Memory B cell (primary cell): Measurements from ENCODE around the gene FNIP2.
"Not testable (repeated sequence)": the region's sequence is repeated elsewhere in the genome, so short reads cannot be mapped to it uniquely, and the experiment has no call there.

ENCODE experiments used
- ATAC-seq: fragments of 150-1000 bp; cut with Tn5 transposase; 2 replicates; pipeline ENCODE4 v1.10.0; 2021; ENCODE audit warnings: low read depth, mild to moderate bottlenecking, moderate library complexity
- DNase-seq, 2 donors: peaks; one replicate each; pipeline ENCODE4 v3.0.0; 2022; ENCODE audit warnings: low spot score in 2 of 2
- H3K27ac Mint-ChIP-seq: one replicate; pipeline ENCODE4 v1.8.0; 2022; ENCODE audit warnings: mild to moderate bottlenecking, moderate library complexity, mixed read lengths
- H3K27me3 Mint-ChIP-seq: one replicate; pipeline ENCODE4 v1.8.0; 2022; ENCODE audit warnings: mixed read lengths
- H3K36me3 Mint-ChIP-seq: one replicate; pipeline ENCODE4 v1.8.0; 2022; ENCODE audit warnings: mild to moderate bottlenecking, mixed read lengths
- H3K4me1 Mint-ChIP-seq: one replicate; pipeline ENCODE4 v1.8.0; 2022; ENCODE audit warnings: mixed read lengths
- H3K4me3 Mint-ChIP-seq: one replicate; pipeline ENCODE4 v1.8.0; 2022; ENCODE audit warnings: mild to moderate bottlenecking, moderate library complexity, mixed read lengths
- H3K9me3 Mint-ChIP-seq: one replicate; pipeline ENCODE4 v1.8.0; 2022; ENCODE audit warnings: mixed read lengths

FNIP2 gene

GRCh38 chr4:158789853-158790252 is 21.0 kb downstream of the FNIP2 start:
- Mint-ChIP-seq H3K27ac (no peak overlapping the region), H3K9me3 (no peaks in the 10 kb centered on the region), H3K4me1 (no peaks in the 10 kb centered on the region), H3K36me3 (no peaks in the 10 kb centered on the region), H3K27me3 (peaks cover 28% of the 10 kb centered on the region), H3K4me3 (no peak overlapping the region)
- ATAC-seq: no peak
- DNase-seq: no peak

DNA sequence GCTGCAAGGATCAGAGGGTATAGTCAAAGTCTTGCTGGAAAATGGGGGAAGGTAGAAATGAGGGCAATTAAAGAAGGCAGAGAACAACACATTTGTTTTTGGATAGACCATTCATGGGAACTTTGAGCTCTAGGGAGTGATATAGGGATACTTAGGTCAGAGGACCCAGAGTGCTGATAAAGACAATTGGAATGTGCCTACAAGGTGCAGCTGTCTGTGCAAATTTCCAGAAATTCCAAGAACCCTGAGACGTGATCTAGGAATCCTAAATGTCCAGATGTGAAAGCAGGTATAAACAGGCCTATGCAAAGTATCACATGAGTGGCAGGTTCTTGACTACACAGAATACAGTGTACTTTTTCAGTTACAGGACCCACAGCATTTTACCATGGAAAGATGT is 24.2 kb downstream of the FNIP2 start:
- DNase-seq (no peak), ATAC-seq (no peak)
- Mint-ChIP-seq H3K27ac (no peak overlapping the region), H3K4me1 (no peaks in the 10 kb centered on the region), H3K4me3 (no peak overlapping the region), H3K9me3 (no peaks in the 10 kb centered on the region), H3K27me3 (peaks cover 20% of the 10 kb centered on the region), H3K36me3 (no peaks in the 10 kb centered on the region)

- not testable (repeated sequence) for H3K36me3 Mint-ChIP-seq, H3K4me1 Mint-ChIP-seq, DNase-seq, H3K4me3 Mint-ChIP-seq, H3K27ac Mint-ChIP-seq, ATAC-seq, H3K9me3 Mint-ChIP-seq
- H3K27me3 Mint-ChIP-seq: peaks cover 20% of the 10 kb centered on the region
Measured at GRCh38 chr4:158793430-158793829, 24.6 kb downstream of the FNIP2 start.

DNA sequence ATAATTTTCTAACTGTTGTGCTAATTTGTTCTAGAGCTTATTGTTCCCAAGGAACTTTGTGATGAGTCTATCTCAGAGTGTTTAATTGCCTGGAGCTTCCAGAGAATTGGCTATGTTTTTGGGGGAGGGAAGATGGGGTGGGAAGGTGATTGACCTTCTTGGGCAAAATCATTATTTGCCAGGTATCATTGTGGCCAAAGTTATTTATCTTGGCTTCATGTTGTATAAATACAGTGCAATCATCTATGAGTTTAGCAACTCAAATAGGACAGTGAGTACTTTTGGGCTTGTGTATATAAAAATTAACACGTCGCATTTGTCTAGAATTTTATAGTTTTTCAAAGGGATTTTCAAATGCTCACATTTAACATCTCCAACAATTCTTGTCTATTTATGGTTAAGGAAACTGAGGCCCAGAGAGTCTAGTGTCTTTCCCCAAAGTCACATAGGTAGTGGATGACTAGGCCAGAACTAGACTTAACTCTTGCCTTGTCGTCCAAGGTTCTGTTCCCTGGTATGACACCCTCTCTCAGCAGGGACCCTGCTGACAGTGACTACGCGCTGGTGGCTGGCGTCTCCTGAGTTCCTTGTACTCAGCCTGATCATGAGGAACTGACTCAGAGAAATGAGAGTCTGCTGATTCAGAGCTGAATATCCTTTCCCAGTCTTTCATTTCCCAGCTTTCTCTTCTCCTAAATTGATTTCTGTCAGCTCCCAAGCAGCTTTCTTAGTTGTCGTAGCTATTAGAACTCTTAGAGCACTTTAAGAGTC is 27.7 kb downstream of the FNIP2 start:
- H3K4me3 Mint-ChIP-seq: no peak overlapping the region
- no peaks in the 10 kb centered on the region for H3K4me1 Mint-ChIP-seq
- H3K36me3 Mint-ChIP-seq: no peaks in the 10 kb centered on the region
- no peak for DNase-seq
- ATAC-seq: no peak
- no peaks in the 10 kb centered on the region for H3K9me3 Mint-ChIP-seq
- H3K27me3 Mint-ChIP-seq: peaks cover 18% of the 10 kb centered on the region
- no peak overlapping the region for H3K27ac Mint-ChIP-seq

DNA sequence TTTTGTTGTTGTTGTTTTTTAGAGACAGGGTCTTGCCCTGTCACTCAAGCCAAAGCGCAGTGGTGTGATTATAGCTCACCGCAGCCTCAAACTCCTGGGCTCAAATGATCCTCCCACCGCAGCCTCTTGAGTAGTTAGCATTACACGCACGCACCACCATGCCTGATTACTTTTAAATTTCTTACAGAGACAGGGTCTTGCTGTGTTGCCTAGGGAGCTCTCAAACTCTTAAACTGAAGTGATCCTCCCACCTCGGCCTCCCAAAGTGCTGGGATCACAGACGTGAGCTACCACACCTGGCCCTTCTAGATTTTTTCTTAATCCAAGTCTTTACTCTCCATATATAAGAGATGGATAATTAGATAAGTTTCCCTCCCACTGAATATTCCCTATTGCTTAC is 29.2 kb downstream of the FNIP2 start:
- Mint-ChIP-seq H3K4me1 (no peaks in the 10 kb centered on the region), H3K27ac (no peak overlapping the region), H3K36me3 (no peaks in the 10 kb centered on the region), H3K9me3 (no peaks in the 10 kb centered on the region), H3K27me3 (peaks cover 17% of the 10 kb centered on the region), H3K4me3 (no peak overlapping the region)
- ATAC-seq (no peak), DNase-seq (no peak)

DNA sequence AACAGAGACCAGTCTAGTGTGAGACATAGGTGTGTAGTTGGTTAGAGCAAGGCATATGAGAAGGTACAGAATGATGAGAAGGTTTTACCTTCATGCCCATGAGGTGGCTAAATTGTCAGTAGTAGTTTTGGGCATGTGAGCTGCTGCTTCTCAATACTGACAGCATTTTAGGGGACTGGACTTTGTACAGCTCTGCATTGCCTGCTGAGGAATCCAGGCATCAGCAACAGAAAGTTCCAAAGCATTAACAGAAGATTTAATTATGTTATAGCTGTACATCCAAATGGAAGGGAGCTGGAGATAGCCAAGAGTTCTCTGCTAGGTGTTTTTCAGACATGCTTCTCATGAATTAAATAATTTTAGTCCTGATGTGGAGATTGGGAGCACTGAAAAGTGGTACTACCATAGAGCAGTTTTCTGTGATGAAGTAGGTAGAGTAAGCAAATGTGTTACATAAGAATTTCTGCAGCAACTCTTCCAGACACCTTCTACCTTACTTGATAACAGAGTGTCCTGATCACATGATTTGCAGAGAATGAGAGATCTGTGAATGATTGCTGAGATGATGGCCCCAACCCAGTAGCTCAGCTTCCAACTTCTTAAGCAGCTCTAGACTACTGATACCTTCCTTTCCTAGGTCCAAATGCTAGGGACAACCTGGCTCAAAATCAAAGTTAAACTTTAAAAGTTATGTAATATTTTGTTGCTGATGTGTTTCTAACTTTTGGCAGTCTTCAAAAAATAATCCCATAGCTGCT is 30.4 kb downstream of the FNIP2 start:
- Mint-ChIP-seq H3K36me3 (no peaks in the 10 kb centered on the region), H3K9me3 (no peaks in the 10 kb centered on the region), H3K27me3 (peaks cover 23% of the 10 kb centered on the region), H3K4me3 (no peak overlapping the region), H3K4me1 (no peaks in the 10 kb centered on the region), H3K27ac (no peak overlapping the region)
- ATAC-seq (no peak), DNase-seq (no peak)

- Mint-ChIP-seq H3K36me3 (no peaks in the 10 kb centered on the region), H3K27me3 (peaks cover 27% of the 10 kb centered on the region), H3K4me1 (no peaks in the 10 kb centered on the region), H3K27ac (no peak overlapping the region), H3K4me3 (no peak overlapping the region), H3K9me3 (no peaks in the 10 kb centered on the region)
- DNase-seq: no peak
- ATAC-seq: no peak
Measured at GRCh38 chr4:158799856-158800255, 31.0 kb downstream of the FNIP2 start.

GRCh38 chr4:158801066-158801465 is 32.2 kb downstream of the FNIP2 start:
- Mint-ChIP-seq H3K4me3 (no peak overlapping the region), H3K27ac (no peak overlapping the region), H3K4me1 (no peaks in the 10 kb centered on the region), H3K9me3 (no peaks in the 10 kb centered on the region), H3K36me3 (no peaks in the 10 kb centered on the region), H3K27me3 (peaks cover 32% of the 10 kb centered on the region)
- ATAC-seq (no peak), DNase-seq (no peak)

GRCh38 chr4:158801677-158802076 is 32.9 kb downstream of the FNIP2 start:
- ATAC-seq: no peak
- H3K36me3 Mint-ChIP-seq: no peaks in the 10 kb centered on the region
- no peak overlapping the region for H3K27ac Mint-ChIP-seq
- no peak for DNase-seq
- H3K9me3 Mint-ChIP-seq: no peaks in the 10 kb centered on the region
- H3K27me3 Mint-ChIP-seq: peaks cover 34% of the 10 kb centered on the region
- H3K4me1 Mint-ChIP-seq: no peaks in the 10 kb centered on the region
- H3K4me3 Mint-ChIP-seq: no peak overlapping the region

GRCh38 chr4:158802914-158803313 is 34.1 kb downstream of the FNIP2 start:
- Mint-ChIP-seq H3K4me1 (no peaks in the 10 kb centered on the region), H3K27me3 (peaks cover 37% of the 10 kb centered on the region), H3K36me3 (no peaks in the 10 kb centered on the region), H3K9me3 (no peaks in the 10 kb centered on the region), H3K4me3 (no peak overlapping the region), H3K27ac (no peak overlapping the region)
- ATAC-seq: no peak
- no peak for DNase-seq

- Mint-ChIP-seq H3K4me1 (peaks cover 11% of the 10 kb centered on the region), H3K9me3 (no peaks in the 10 kb centered on the region), H3K27me3 (peaks cover 46% of the 10 kb centered on the region), H3K36me3 (no peaks in the 10 kb centered on the region), H3K4me3 (no peak overlapping the region), H3K27ac (no peak overlapping the region)
- ATAC-seq (no peak), DNase-seq (no peak)
Measured at GRCh38 chr4:158805635-158806471, 37.0 kb downstream of the FNIP2 start.

- Mint-ChIP-seq H3K4me1 (peaks cover 15% of the 10 kb centered on the region), H3K9me3 (no peaks in the 10 kb centered on the region), H3K4me3 (no peak overlapping the region), H3K27me3 (peaks cover 45% of the 10 kb centered on the region), H3K27ac (no peak overlapping the region), H3K36me3 (no peaks in the 10 kb centered on the region)
- ATAC-seq (no peak), DNase-seq (no peak)
Measured at GRCh38 chr4:158807691-158808090, 38.9 kb downstream of the FNIP2 start.

DNA sequence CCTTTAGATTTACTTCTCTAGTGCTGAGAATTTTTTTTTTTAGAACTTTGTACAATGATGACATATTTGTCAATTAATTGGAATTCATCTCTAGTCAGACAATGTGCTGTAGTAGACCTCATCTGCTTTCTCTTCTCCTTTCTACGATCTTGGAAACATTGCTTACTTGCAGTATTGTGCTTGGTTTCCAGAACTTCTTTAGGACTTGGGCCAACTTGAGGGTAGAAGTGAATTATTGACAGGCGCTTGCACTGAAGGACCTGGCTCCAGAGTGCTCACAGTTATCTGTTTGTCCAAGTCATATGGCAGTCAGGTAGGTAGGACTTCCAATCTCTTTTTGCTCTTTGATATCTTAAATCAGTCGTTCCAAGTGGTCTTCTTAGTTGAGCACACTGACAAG is 39.6 kb downstream of the FNIP2 start:
- H3K4me3 Mint-ChIP-seq: no peak overlapping the region
- no peaks in the 10 kb centered on the region for H3K36me3 Mint-ChIP-seq
- no peak for ATAC-seq
- peaks cover 15% of the 10 kb centered on the region for H3K4me1 Mint-ChIP-seq
- no peaks in the 10 kb centered on the region for H3K9me3 Mint-ChIP-seq
- peaks cover 43% of the 10 kb centered on the region for H3K27me3 Mint-ChIP-seq
- no peak overlapping the region for H3K27ac Mint-ChIP-seq
- no peak for DNase-seq

GRCh38 chr4:158809208-158809607 is 40.4 kb downstream of the FNIP2 start:
- H3K4me1 Mint-ChIP-seq: peaks cover 15% of the 10 kb centered on the region

More at GRCh38 chr4:158809208-158809607, 40.4 kb downstream of the FNIP2 start:
- DNase-seq, ATAC-seq, H3K36me3 Mint-ChIP-seq, H3K27ac Mint-ChIP-seq, H3K9me3 Mint-ChIP-seq, H3K4me3 Mint-ChIP-seq: not testable (repeated sequence)
- peaks cover 46% of the 10 kb centered on the region for H3K27me3 Mint-ChIP-seq
